IPS DF 4.7 (cell line): ENCODE measurements around the gene MAP9.
"Not testable (repeated sequence)": the region's sequence is repeated elsewhere in the genome, so short reads cannot be mapped to it uniquely, and the experiment has no call there.

Source experiments
- DNase-seq: peaks from one replicate; pipeline ENCODE4 v3.0.0-alpha.2; 2013; ENCODE audit warnings: low spot score; ENCODE audit errors: extremely low read depth

Gene MAP9

DNA sequence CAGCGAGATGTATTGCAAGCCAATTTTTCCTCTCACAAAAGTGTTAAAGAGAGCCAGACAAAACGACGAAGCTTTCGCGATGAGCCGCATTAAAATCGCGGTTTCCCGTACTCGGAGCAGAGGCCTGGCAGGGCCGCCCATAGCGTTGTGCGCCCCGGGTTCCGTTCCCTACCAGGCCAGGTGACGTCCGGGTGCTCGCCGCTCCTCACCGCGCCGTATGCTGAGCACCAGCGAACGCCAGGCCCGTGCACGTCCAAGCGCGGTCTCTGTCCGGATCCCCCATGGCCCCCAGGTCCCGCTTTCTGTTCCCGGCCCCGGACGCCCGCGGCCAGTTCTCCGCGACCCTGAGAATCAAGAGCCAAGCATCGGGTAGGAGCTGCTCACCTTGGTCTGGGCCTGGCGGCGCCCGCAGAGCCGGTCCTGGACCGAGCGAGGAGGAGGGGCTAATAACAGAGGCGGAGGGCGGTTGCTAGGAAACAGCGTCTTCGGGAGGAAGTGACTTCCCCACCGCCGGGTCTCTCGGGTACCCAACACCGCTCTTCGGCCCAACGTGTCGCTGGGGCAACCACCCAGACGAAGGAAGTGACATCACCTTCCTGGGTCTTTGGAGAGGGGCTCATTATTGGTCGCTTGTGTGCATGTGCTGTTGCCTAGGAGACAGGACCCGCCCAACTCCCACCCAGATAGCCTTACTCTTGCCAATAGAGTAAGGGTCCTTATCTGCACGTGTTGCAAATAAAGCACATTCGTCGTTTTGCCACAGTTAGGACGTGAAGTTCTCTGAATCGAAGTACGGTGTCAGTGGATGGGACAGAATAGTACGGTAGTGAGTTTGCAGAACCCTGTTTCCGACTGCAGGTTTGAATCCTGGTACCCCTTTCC lies at the start of gene MAP9:
Gene MAP9 (minus strand): TSS at position 579 of the 882 bp plus-strand sequence. CDS start 1,115 bp downstream, outside the sequence.
- peak; percentile 95 for DNase-seq

DNA sequence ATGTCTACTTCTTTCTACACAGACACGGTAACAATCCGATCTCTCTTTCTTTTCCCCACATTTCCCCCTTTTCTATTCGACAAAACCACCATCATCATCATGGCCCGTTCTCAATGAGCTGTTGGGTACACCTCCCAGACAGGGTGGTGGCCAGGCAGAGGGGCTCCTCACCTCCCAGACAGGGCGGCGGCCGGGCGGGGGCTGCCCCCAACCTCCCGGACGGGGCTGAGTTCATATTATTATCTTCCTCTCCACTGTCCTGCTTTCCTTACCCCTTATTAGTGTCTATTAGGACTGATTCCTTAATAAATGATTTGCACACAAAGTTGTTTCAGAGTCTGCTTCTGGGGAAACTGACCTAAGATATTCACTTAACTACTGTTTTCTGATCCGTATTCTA lies 48.0 kb upstream of the MAP9 start:
- DNase-seq = not testable (repeated sequence)

GRCh38 chr4:155423671-155424070 lies 46.9 kb upstream of the MAP9 start:
- DNase-seq = no peak

GRCh38 chr4:155419266-155419665 lies 42.5 kb upstream of the MAP9 start:
- DNase-seq = no peak

- DNase-seq = no peak
Observed at GRCh38 chr4:155415662-155416061, 38.9 kb upstream of the MAP9 start.

- DNase-seq = no peak
Observed at GRCh38 chr4:155413451-155413850, 36.7 kb upstream of the MAP9 start.

GRCh38 chr4:155411546-155411945 lies 34.8 kb upstream of the MAP9 start:
- DNase-seq = no peak

DNA sequence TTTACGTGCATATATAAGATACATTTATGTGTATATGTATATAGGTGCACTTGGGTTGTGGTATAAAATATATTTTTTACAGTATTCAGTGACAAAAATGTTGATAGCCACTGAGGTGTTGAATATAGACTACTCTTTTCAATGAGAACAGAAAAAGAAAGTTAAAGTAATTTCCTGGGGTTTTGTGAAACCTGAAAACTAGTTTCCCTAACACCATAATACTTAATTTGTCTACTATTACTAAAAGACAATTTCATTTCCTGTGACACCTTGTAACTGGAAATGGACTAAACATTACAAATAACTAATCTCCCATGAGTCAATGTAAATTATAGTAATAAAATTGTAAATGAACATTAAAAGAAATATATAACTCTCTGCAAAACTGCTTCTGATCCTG lies 32.0 kb upstream of the MAP9 start:
- no peak for DNase-seq

DNA sequence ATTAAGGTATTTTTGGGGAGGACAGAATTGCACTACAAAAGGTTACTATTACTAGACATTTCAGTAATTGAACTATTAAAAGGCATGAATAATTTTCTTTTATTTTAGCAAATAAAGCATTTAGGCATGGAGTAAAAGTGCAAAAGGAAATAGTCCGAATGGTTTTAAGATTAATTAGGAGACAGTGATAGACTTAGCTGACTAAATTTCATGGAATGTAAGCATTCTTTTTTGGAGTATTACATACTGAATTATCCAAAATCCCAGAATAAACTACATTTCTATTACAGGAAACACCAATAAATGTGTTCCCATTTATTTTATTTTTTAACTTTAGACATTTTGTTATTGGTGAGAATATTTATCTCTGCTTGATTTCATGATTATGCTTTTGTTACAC lies 30.7 kb upstream of the MAP9 start:
- no peak for DNase-seq

DNA sequence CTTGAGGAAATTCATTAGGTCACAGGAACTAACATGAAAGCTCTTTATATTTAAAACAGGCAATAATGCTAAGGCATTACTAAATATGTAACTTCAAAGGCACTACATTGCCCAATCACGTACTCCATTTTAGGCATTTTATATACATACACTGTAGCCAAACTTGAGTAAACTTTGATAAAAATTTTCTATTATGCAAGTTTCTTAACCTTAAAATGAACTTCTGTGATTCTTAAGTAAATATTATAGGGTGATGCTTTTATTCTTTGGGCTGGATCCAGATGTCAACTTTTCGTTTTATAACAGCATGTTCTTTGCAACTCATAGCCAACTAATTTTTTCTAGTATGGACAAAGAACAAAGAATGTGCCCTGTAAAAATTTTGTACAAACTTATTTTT lies 28.3 kb upstream of the MAP9 start:
- DNase-seq = no peak

GRCh38 chr4:155403886-155404285 lies 27.1 kb upstream of the MAP9 start:
- no peak for DNase-seq

DNA sequence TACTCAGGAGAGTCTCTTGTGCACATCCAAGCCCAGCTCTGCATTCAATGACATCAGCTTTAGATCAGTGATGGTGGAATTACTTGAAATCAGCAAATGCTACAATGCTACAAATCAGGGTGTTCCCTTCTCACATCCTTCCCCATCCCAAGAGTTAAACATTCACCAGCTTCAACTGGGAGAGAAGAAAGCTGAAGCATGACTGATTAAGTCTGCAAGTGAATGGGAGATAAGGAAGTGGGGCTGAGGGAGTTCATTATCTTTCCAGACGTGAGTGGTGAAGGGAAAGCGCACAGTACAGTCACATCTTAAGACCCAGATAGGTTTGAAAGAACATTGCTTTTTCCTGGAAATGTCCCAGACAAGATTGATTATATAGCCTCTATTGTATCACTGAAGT lies 26.2 kb upstream of the MAP9 start:
- DNase-seq = no peak

DNA sequence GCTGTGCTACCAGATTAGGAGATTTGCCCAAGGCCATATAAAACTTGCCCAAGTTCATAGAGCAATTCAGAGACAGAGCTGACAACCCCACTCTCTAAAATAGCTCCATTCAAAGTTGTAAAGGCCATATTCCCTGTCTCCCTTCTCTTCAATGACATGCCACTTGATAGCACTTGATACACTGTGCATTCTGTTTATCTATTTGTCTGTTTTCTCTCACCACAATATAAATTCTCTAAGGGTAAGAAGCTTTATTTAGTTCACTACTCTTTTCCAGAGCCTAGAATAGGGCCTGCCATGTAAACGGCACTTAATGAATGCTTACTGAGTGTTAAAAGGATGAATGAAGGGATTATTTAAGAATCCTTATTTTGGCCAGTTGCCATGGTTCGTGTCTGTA lies 24.1 kb upstream of the MAP9 start:
- no peak for DNase-seq

GRCh38 chr4:155399974-155400697 lies 23.4 kb upstream of the MAP9 start:
- no peak for DNase-seq

DNA sequence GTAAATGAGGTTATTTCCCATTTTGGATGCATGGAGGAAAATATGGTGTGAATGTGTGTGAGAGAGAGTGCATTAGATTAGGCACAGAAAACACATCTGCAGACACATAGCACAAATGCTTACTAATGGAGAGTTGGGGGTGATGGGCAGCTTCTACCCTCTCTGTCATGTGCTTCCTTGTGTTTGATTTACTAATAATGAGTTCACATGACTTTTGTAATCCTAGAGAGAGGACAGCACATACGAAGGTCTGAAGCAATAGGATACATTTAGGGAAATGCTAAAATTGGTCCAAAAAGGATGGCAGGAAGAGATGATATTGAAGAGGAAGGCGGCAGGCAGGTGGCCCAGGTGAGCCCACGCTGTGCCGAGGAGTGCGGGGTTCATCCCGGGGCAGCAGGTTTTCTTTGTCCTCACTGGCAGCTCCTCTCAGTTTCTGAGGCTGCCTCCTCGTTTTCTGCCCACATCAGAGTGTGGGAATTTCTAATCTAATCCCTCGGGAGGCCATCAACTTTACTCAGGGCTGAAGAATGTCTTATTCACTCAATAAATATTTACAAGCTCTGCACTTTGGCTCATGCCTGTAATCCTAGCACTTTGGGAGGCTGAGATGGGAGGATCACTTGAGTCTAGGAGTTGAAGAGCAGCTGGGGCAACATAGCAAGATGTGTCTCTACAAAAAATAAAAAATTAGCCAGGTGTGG lies 15.9 kb upstream of the MAP9 start:
- DNase-seq = no peak

- DNase-seq = no peak
Observed at GRCh38 chr4:155391932-155392331, 15.2 kb upstream of the MAP9 start.

DNA sequence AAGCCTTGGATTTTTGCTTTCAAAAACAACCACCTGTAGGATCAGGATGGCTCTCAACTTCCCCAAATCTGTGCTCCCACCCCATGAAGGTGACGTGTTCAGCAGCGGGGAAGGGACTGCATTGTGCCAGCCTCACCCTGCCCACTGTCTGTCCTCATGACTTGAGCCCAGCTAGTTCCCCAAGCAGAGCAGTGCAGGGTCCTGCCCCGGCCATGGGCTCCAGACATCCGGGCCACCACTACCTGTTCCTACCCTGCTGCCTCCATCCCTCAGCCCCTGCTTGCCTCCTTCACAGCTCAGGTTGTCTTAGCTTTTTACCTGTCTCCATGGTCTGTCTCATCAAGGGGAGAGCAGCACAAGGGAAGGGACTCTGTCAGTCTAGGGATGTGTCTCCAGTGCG lies 11.4 kb upstream of the MAP9 start:
- no peak for DNase-seq

DNA sequence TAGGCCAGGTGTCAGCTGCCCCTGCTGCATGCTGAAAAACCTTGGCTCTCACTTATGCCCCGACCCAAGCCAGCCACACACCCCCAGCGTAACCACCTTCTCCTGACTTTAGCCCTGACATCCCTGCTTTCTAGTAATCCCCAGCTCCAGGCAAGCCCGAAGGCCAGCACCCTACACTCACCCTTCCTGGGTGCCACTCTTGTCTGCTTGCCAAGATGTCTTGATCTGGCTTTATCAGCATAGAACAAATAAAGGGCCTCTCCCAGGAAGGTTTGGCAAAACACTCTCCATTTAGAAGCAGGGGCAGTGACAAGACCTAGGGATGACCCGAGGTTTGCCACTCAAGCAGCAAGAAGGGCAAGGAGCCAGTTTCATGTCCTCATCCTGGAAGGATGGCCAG lies 6.8 kb upstream of the MAP9 start:
- no peak for DNase-seq

- no peak for DNase-seq
Observed at GRCh38 chr4:155377276-155377675, 511 bp upstream of the MAP9 start.

GRCh38 chr4:155371432-155372043 lies 5.2 kb downstream of the MAP9 start:
- no peak for DNase-seq

DNA sequence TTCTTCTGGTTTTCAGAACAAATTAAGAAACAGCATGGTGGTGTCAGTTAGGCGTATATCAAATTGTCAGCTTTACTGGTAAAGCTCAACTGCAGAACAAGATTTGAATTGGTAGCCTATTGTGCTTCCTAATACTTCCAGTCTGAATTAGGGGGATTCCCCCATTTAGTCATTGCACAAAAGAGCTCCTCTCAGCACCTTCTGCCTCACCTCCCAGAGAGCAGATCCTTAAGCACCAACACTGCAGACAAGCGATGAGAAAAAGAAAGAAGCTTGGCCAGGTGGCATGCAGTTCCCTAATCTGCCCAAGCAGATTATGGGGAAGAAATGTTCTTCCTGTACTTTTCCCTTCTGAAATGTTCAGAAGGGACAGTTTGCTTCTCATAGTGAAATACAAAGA lies 9.2 kb downstream of the MAP9 start:
- DNase-seq = no peak
